NCI-H82 treated with DMSO at 0.1 percent for 48 hours (cell line): ENCODE data around the gene RAD9B.
A peak's percentile ranks its signal among the peaks of the same experiment; 100 is the strongest.
"Not testable (repeated sequence)": the region's sequence is repeated elsewhere in the genome, so short reads cannot be mapped to it uniquely, and the experiment has no call there.

Source experiments
- DNase-seq: peaks from one replicate; lab custom pipeline; 2025; ENCODE audit not compliant: unreplicated experiment; lab: John Stamatoyannopoulos, UW

RAD9B gene

DNA sequence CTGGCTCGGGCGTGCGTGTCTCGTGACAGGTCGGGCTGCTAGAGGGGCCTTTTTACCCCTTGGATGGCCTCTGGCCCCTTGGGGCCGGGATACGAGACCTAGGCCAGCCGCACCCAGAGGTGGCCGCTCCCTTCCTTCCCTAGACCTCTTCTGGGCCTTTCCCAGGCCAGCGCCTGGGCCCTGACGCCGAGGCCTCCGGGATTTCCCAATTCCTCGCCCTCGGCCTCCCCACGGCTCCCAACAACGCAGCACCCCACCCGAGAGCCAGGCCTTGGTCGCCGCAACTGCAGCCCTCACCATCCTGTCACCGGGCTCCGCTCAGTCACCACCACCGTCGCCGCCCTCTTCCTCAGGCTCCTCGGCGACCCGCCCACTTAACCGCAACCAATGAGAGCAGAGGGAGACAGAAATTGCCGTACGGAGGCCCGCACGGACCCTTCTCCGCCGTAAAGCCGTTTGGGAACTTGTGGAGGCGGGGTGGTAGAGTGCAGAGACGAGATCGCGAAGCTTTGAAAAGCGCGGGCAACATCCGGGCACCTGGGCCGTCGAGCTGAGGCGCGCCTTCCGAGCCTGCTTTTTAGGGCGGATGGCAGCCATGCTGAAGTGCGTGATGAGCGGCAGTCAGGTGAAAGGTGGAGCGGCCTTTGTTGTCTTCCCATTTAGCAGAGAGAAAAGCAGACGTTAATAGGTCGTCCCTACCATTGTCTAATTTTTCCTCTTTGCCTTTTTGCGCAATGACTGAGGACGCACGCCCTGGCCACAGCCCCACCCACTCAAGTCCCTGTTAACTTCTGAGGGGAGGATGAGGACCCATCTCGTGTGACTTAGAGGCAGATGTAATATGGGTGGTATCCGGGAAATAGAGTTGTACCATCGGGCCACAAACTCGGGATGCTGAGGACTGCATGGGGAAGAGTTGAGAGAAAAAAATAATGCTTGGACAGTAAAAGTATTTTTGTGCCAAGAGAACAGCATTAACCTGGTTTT lies at the start of gene RAD9B, which contains the start of gene VPS29:
Gene RAD9B (plus strand): TSS at position 580 of the 987 bp plus-strand sequence. CDS start 7 bp downstream, at position 587.
Gene VPS29 (minus strand): TSS at position 360 of the 987 bp plus-strand sequence. CDS start 60 bp downstream, at position 300.
- DNase-seq = peak; percentile 90

DNA sequence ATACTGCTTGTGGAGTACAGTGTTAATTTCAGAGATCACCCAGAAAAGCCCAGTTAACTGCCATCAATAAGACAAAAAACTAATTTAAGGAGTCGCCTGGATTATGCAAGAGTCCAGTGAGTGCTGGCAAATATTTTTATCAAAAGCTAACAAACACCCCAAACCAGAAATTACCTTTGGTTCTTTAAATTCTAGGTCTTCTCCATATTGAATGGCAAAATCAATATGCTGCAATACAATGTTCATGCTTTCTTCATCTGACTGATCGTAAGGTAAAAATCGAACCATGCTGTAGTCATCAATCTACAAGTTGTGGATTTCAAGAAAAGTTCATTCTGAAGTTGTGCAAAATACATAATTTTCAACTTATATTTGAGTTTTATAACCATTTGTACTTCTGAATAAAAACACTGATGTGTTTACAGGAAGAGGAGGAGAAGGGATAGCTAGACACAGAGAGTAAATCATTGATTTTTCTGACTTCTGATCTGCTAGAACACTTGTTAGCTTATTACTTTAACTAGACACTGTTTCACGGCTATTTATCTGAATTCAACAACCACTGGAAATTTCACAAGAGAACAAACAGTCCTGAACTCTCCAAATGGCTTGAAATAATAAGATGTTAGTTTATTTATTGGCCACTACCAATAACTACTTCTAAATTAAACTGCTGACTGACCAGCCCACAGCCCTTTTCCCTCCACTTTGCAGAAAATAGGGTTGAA lies 48.4 kb upstream of the RAD9B start:
- DNase-seq = no peak

DNA sequence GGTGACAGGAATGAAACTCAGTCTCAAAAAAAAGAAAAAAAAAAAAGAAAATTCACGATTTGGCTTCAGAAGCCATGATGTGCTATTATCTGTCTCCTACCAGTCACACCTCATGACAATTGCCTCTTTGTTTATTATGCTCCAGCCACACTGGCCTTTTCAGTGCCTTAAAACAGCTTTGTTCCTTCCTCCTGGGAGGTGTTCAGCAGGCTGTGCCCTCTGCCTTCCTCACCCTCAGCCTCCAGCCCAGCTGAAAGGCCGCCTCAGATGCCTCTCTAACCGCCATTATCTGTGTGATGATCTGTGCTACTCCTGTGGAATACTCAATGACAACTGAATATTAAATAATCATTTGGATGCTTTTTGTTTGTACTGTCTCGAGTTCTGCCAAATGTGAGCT lies 43.4 kb upstream of the RAD9B start:
- no peak for DNase-seq

DNA sequence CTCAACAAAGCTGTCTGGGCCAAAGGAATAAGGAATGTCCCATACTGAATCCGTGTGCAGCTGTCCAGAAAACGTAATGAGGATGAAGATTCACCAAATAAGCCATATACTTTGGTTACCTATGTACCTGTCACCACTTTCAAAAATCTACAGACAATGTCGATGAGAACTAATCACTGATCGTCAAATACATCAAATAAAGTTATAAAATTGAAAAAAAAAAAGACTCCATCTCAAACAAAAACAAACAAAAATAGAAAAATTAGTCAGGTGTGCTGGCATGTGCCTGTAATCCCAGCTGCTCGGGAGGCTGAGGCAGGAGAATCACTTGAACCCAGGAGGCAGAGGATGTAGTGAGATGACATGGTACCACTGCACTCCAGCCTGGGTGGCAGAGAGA lies 40.9 kb upstream of the RAD9B start:
- DNase-seq = not testable (repeated sequence)

DNA sequence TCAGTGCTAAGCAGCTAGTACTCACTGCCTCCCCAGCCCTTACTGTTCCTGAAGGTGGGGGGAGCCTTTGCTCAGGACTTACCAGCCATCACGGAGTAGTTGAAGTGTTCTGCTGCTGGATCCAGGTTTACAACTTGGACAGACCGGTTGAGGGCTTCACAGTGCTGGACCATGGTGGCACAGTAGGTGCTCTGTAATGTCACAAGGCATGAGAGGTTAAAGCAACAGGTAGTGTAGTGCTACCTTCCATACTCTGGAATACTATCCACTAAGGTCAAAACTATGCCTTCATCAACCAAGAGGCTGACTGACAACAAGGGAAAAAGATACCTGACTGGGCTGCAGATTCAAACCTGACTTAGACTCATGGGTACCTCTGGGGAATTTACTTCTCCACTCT lies 37.1 kb upstream of the RAD9B start:
- no peak for DNase-seq

DNA sequence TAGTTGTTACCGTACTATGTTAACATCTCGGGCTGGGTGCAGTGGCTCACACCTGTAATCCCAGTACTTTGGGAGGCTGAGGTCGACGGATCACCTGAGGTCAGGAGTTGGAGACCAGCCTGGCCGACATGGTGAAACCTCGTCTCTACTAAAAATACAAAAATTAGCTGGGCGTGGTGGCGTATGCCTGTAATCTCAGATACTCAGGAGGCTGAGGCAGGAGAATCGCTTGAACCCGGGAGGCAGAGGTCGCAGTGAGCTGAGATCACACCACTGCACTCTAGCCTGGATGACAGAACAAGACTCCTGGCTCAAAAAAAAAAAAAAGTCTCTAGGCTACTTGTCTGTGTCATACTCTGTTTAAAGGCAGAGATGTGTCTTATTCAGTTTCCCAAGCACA lies 36.4 kb upstream of the RAD9B start:
- DNase-seq = not testable (repeated sequence)

DNA sequence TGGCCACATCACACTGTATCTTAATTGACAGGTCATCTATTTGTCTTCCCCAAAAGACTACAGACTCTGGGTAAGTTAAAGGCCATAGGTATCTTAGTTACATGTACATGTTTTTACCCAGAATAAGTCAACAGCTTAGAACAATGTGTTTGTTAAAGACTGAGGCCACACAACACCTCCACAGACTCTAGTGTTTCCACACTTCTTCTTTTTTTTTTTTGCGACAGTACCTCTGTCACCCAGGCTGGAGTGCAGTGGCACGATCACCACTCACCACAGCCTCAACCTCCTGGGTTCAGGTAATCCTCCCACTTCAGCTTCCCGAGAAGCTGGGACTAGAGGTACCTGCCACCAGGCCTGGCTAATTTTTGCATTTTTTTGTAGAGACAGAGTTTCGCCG lies 35.3 kb upstream of the RAD9B start:
- no peak for DNase-seq

DNA sequence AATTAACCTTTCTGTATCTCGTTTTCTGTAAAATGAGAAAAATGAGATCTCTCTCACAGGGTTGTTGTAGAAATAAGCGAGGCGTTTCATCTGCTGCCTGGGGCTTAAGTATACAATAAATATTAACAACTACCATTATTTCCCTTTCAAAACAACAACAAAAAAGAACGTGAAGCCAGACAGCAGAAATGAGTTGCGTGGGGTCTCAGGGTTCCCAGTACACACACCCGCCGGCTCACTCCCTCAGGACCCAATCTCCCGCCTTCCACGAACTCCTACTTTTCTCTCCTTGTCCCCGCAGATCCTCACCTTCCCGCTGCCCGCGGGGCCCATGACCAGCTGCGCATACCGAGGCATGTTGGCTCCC lies 34.3 kb upstream of the RAD9B start:
- DNase-seq = no peak

DNA sequence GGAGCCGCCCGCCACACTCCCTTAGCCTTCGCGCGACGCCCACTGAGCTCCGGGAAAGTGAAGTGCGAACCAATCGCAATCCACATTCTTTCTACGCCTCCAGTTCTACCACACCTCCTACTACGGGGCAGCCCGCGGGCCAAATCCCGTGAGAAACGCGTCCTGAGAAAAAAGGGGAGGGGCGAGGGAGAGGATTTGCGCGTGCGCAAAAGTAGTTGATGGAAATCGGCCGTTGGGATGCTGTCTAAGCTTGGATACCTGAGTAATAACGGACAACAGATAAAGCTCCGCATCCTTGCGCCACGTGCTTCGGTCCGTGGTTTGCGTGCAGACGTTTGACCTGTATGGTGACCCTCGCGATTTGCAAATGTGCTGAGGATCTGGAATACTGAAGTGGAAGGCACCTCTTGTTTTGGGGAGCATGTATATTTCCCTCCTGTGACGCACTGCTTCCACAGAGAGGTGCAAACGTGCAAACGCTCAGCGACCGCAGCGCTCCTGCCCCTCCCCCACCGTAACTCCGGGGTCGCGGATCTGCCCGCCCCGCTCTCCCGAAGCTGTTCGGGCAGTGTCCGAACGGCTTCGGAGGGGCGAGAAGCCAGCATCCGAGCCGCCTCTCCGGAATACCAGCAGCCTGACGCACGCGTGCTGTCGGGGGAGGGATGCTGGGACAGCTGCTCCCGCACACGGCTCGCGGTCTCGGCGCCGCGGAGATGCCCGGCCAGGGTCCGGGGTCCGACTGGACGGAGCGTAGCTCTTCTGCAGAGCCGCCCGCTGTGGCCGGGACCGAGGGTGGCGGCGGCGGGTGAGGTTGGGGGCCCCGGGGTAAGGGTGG lies 33.7 kb upstream of the RAD9B start, which contains the start of the genes FAM216A and GPN3:
Gene FAM216A (plus strand): TSS at position 632 of the 835 bp plus-strand sequence. CDS start 31 bp downstream, at position 663.
Gene GPN3 (minus strand): TSS at position 44 of the 835 bp plus-strand sequence. CDS start 54 bp downstream, outside the sequence.
- DNase-seq = peak; percentile 98

DNA sequence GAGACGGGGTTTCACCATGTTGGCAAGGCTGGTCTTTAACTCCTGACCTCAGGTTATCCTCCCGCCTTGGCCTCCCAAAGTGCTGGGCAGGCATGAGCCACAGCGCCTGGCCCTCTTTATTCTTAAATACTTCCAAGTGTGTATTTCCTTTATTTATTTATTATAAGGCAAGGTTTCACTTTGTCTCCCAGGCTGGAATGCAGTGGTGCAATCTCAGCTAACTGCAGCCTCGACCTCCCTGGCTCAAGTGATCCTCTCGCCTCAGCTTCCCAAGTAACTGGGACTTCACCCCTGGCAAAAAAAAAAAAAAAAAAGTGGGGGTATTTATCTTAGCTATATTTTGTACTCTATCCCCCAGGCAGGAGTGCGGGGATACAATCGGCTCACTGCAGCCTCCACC lies 26.7 kb upstream of the RAD9B start:
- no peak for DNase-seq

DNA sequence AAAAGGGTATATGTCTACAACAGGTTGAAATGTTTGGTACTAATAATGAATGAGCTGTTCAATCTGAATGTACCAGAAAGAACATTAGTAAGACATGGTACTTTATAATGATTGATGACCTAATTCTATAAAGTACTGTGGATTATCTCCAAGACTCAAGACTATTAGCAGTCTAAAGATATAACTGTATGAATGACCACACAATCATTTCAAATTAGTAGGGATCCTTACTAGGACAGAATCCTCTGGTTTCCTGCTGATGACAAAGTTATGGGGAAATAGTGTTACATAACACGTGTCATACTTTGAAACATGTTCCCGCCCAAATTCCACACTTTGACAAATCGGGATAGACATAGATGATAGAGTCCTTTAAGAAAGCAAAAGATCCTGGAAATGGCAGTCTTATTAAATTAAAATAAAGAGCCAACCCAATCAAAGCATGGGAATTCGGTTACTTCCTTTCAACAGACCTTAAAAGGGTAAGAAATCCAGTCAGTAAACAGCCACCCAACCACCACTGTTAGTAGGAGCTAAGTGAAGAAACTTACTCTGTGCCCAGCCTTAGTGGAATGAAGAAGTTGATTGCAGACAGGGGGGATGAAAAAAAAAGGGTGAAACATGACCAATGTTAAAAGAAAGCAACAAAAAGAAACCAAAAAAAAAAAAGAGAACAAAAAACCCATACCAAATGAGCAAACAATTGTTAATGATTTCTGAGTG lies 3.0 kb upstream of the RAD9B start:
- DNase-seq = no peak

DNA sequence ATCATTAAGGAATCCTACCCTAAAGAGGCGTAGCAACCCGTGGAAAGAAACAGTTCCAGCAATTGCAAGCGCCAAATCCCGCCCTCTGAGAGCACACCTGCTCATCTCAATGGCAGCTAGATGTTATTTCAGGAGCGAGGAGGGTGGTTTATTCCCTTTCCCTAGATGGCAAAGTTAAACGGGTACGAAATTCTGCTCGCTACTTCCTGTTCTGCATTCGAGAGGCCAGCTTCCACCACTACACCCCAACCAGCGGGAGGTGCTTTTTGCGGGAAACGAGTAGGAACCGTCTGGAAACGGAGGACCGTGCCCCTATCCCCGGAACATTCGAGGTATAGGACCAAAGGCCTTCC lies 756 bp upstream of the RAD9B start:
- no peak for DNase-seq

DNA sequence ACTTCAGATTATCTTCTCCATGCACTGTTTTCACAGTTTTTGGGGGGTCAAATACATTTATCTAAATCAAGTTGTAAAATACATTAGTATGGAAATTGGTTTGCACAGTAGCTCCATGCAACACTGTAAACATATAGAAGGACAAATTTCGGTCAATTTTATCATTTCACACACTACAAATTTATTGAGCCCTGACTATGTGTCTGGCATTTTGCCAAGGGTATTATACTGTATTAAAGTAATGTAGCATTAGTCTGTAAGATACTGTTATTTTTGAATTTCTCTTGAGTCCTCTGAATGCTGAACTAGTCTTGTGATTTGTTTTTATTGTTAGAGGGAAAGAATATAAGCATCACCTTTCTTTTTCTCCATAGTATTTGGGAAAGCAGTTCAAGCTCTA lies 1.3 kb downstream of the RAD9B start:
- DNase-seq = no peak

DNA sequence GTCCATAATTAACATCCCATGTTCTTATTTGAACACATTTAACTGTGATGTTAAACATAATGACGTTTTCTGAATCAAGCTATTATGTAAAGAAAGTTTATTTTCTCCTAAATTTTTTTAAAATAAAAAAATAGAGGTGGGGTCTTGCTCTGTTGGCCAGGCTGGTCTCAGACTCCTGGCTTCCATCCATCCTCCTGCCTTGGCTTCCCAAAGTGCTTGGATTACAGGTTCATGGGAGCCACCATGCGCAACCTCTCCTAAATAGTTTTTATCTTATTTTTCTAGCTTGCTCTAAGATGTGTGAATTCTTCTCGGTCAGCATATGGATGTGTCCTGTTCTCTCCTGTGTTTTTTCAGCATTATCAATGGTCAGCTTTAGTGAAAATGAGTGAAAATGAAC lies 3.2 kb downstream of the RAD9B start:
- no peak for DNase-seq

DNA sequence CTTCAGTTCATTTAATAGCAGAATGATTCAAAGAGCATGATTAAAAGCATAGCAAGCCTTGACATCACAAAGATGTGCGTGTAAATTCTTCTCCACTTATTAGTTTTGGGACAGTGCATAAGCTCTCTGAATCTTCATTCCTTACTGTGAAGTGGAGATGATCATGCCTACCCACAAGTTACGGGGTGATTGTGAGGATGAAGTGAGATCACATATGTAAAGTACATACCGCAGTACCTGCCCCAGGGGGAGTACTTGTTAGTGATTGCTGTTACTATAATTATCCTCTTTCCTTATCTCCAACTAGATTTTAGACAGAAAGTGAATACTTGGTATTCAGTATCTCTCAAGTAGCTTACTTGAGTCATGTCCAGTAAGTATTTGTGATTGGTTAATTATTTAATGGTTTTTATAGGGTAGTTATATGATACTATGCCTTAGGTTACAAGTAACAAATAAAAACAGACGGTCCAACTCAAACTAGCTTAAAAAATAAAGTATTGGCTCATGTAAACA lies 6.0 kb downstream of the RAD9B start:
- DNase-seq = no peak

DNA sequence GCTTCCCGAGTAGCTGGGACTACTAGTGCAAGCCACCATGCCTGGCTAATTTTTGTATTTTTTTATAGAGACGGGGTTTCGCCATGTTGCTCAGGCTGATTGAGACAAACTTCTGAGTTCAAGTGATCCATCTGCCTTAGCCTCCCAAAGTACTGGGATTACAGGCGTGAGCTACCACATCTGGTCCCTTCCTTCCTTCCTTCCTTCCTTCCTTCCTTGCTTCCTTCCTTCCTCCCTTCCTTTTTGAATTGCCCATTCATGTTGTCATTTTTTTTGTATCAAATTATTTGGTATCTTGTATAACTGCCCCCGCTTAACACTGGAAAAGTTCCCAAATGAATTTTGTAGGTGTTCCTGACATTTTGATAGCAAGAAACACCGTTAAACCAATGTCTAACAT lies 11.7 kb downstream of the RAD9B start:
- no peak for DNase-seq

DNA sequence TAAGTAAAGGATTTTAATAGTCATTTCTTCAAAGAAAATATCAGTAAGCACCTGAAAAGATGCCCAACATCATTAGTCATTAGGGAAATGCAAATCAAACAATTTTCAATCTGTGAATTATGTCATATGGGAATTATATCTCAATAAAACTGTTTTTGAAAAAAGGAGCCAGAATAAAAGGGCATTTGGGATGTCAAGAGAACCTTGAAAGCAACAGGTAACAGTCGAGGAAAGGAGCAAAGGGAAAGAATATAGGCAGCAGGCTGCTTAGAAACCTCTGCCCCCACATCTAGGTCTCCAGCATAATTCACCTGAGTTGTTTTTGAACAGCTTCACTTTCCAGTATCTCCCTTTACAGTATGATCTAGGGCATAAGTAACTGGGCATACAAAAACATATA lies 12.2 kb downstream of the RAD9B start:
- DNase-seq = no peak

DNA sequence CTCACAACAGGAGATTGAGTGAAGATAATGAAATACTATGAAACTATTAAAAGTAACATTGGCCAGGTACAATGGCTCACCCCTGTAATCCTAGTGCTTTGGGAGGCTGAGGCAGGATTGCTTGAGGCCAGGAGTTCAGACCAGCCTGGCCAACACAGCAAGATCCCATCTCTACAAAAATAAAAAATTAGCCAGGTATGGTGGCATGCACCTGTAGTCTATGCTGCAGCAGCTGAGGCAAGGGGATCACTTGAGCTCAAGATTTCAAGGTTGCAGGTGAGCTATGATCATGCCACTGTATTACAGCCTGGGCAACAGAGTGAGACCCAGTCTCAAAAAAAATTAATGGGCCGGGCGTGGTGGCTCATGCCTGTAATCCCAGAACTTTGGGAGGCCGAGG lies 14.9 kb downstream of the RAD9B start:
- DNase-seq = no peak

DNA sequence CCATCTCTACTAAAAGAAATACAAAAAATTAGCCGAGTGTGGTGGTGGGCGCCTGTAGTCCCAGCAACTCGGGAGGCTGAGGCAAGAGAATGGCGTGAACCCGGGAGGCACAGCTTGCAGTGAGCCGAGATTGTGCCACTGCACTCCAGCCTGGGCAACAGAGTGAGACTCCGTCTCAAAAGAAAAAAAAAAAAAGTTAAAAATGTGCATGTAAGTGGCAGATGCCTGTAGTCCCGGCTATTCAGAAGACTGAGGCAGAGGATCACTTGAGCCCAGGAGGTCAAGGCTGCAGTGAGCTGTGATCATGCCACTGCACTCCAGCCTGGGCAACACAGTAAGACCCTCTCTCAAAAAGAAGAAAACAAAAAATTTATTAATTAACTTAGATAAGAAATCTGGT lies 15.9 kb downstream of the RAD9B start:
- not testable (repeated sequence) for DNase-seq
